ENCODE results near the gene PRR3.

Gene PRR3

GRCh38 chr6:30599625-30600324 lies 42.7 kb downstream of the PRR3 start:
- Histone ChIP-seq H3K36me3 (ENCODE audit: control insufficient read depth, insufficient read depth, low read length) (peaks cover 56% of the 10 kb centered on the region), H3K4me1 (ENCODE audit: control insufficient read depth, insufficient read depth, low read length) (no peaks in the 10 kb centered on the region), H3K9me3 (ENCODE audit: control insufficient read depth, insufficient read depth, low read depth, low read length) (no peaks in the 10 kb centered on the region), H3K27ac (ENCODE audit: low read depth, low read length) (no peak overlapping the region), H3K9ac (ENCODE audit: low read length) (no peak overlapping the region), H3K27me3 (ENCODE audit: control insufficient read depth, insufficient read depth, low read length) (no peaks in the 10 kb centered on the region), H3K4me3 (ENCODE audit: low read depth, low read length) (no peak overlapping the region)

GRCh38 chr6:30600451-30600961 lies 43.4 kb downstream of the PRR3 start:
- no peak overlapping the region for H3K27ac ChIP-seq (ENCODE audit: low read depth, low read length)
- peaks cover 61% of the 10 kb centered on the region for H3K36me3 ChIP-seq (ENCODE audit: control insufficient read depth, insufficient read depth, low read length)
- no peaks in the 10 kb centered on the region for H3K9me3 ChIP-seq (ENCODE audit: control insufficient read depth, insufficient read depth, low read depth, low read length)
- H3K4me3 ChIP-seq (ENCODE audit: low read depth, low read length), result no peak overlapping the region
- no peaks in the 10 kb centered on the region for H3K27me3 ChIP-seq (ENCODE audit: control insufficient read depth, insufficient read depth, low read length)
- H3K9ac ChIP-seq (ENCODE audit: low read length), result no peak overlapping the region
- no peaks in the 10 kb centered on the region for H3K4me1 ChIP-seq (ENCODE audit: control insufficient read depth, insufficient read depth, low read length)

GRCh38 chr6:30601436-30601814 lies 44.3 kb downstream of the PRR3 start:
- no peaks in the 10 kb centered on the region for H3K9me3 ChIP-seq (ENCODE audit: control insufficient read depth, insufficient read depth, low read depth, low read length)
- H3K4me1 ChIP-seq (ENCODE audit: control insufficient read depth, insufficient read depth, low read length), result no peaks in the 10 kb centered on the region
- peaks cover 69% of the 10 kb centered on the region for H3K36me3 ChIP-seq (ENCODE audit: control insufficient read depth, insufficient read depth, low read length)
- H3K27ac ChIP-seq (ENCODE audit: low read depth, low read length), result no peak overlapping the region
- H3K27me3 ChIP-seq (ENCODE audit: control insufficient read depth, insufficient read depth, low read length), result no peaks in the 10 kb centered on the region
- no peak overlapping the region for H3K9ac ChIP-seq (ENCODE audit: low read length)
- no peak overlapping the region for H3K4me3 ChIP-seq (ENCODE audit: low read depth, low read length)

GRCh38 chr6:30601815-30602641 lies 44.9 kb downstream of the PRR3 start:
- no peaks in the 10 kb centered on the region for H3K4me1 ChIP-seq (ENCODE audit: control insufficient read depth, insufficient read depth, low read length)
- no peak overlapping the region for H3K9ac ChIP-seq (ENCODE audit: low read length)

GRCh38 chr6:30603961-30604360 lies 46.9 kb downstream of the PRR3 start:
- Histone ChIP-seq H3K27me3 (ENCODE audit: control insufficient read depth, insufficient read depth, low read length) (no peaks in the 10 kb centered on the region), H3K9me3 (ENCODE audit: control insufficient read depth, insufficient read depth, low read depth, low read length) (no peaks in the 10 kb centered on the region), H3K36me3 (ENCODE audit: control insufficient read depth, insufficient read depth, low read length) (peaks cover 94% of the 10 kb centered on the region), H3K27ac (ENCODE audit: low read depth, low read length) (no peak overlapping the region), H3K9ac (ENCODE audit: low read length) (no peak overlapping the region), H3K4me3 (ENCODE audit: low read depth, low read length) (no peak overlapping the region), H3K4me1 (ENCODE audit: control insufficient read depth, insufficient read depth, low read length) (no peaks in the 10 kb centered on the region)

More at GRCh38 chr6:30601815-30602641, 44.9 kb downstream of the PRR3 start:
- Histone ChIP-seq H3K36me3 (ENCODE audit: control insufficient read depth, insufficient read depth, low read length) (peaks cover 75% of the 10 kb centered on the region), H3K27me3 (ENCODE audit: control insufficient read depth, insufficient read depth, low read length) (no peaks in the 10 kb centered on the region), H3K4me3 (ENCODE audit: low read depth, low read length) (no peak overlapping the region), H3K9me3 (ENCODE audit: control insufficient read depth, insufficient read depth, low read depth, low read length) (no peaks in the 10 kb centered on the region), H3K27ac (ENCODE audit: low read depth, low read length) (no peak overlapping the region)

GRCh38 chr6:30610065-30610464 lies 53.0 kb downstream of the PRR3 start:
- Histone ChIP-seq H3K9ac (ENCODE audit: low read length) (no peak overlapping the region), H3K27me3 (ENCODE audit: control insufficient read depth, insufficient read depth, low read length) (no peaks in the 10 kb centered on the region), H3K4me3 (ENCODE audit: low read depth, low read length) (no peak overlapping the region), H3K9me3 (ENCODE audit: control insufficient read depth, insufficient read depth, low read depth, low read length) (no peaks in the 10 kb centered on the region), H3K27ac (ENCODE audit: low read depth, low read length) (no peak overlapping the region), H3K4me1 (ENCODE audit: control insufficient read depth, insufficient read depth, low read length) (peaks cover 19% of the 10 kb centered on the region), H3K36me3 (ENCODE audit: control insufficient read depth, insufficient read depth, low read length) (peaks cover 79% of the 10 kb centered on the region)

- H3K27ac ChIP-seq (ENCODE audit: low read depth, low read length), result no peak overlapping the region
- no peak overlapping the region for H3K9ac ChIP-seq (ENCODE audit: low read length)
- H3K9me3 ChIP-seq (ENCODE audit: control insufficient read depth, insufficient read depth, low read depth, low read length), result no peaks in the 10 kb centered on the region
- H3K4me3 ChIP-seq (ENCODE audit: low read depth, low read length), result no peak overlapping the region
- peaks cover 73% of the 10 kb centered on the region for H3K36me3 ChIP-seq (ENCODE audit: control insufficient read depth, insufficient read depth, low read length)
- H3K27me3 ChIP-seq (ENCODE audit: control insufficient read depth, insufficient read depth, low read length), result no peaks in the 10 kb centered on the region
- peaks cover 19% of the 10 kb centered on the region for H3K4me1 ChIP-seq (ENCODE audit: control insufficient read depth, insufficient read depth, low read length)
These were observed 54.2 kb downstream of the PRR3 start for GRCh38 chr6:30611150-30611855.

GRCh38 chr6:30611856-30612194 lies 54.7 kb downstream of the PRR3 start:
- H3K9me3 ChIP-seq (ENCODE audit: control insufficient read depth, insufficient read depth, low read depth, low read length), result no peaks in the 10 kb centered on the region
- no peak overlapping the region for H3K9ac ChIP-seq (ENCODE audit: low read length)
- H3K27me3 ChIP-seq (ENCODE audit: control insufficient read depth, insufficient read depth, low read length), result no peaks in the 10 kb centered on the region
- peaks cover 73% of the 10 kb centered on the region for H3K36me3 ChIP-seq (ENCODE audit: control insufficient read depth, insufficient read depth, low read length)
- H3K4me1 ChIP-seq (ENCODE audit: control insufficient read depth, insufficient read depth, low read length), result peaks cover 19% of the 10 kb centered on the region
- no peak overlapping the region for H3K27ac ChIP-seq (ENCODE audit: low read depth, low read length)
- H3K4me3 ChIP-seq (ENCODE audit: low read depth, low read length), result no peak overlapping the region

GRCh38 chr6:30612213-30612612 lies 55.1 kb downstream of the PRR3 start:
- Histone ChIP-seq H3K27me3 (ENCODE audit: control insufficient read depth, insufficient read depth, low read length) (no peaks in the 10 kb centered on the region), H3K4me1 (ENCODE audit: control insufficient read depth, insufficient read depth, low read length) (peaks cover 19% of the 10 kb centered on the region), H3K9ac (ENCODE audit: low read length) (no peak overlapping the region), H3K27ac (ENCODE audit: low read depth, low read length) (no peak overlapping the region), H3K4me3 (ENCODE audit: low read depth, low read length) (no peak overlapping the region), H3K36me3 (ENCODE audit: control insufficient read depth, insufficient read depth, low read length) (peaks cover 71% of the 10 kb centered on the region), H3K9me3 (ENCODE audit: control insufficient read depth, insufficient read depth, low read depth, low read length) (no peaks in the 10 kb centered on the region)

GRCh38 chr6:30612687-30613248 lies 55.7 kb downstream of the PRR3 start:
- H3K27ac ChIP-seq (ENCODE audit: low read depth, low read length), result no peak overlapping the region
- H3K9me3 ChIP-seq (ENCODE audit: control insufficient read depth, insufficient read depth, low read depth, low read length), result no peaks in the 10 kb centered on the region
- no peaks in the 10 kb centered on the region for H3K27me3 ChIP-seq (ENCODE audit: control insufficient read depth, insufficient read depth, low read length)
- no peak overlapping the region for H3K4me3 ChIP-seq (ENCODE audit: low read depth, low read length)
- H3K9ac ChIP-seq (ENCODE audit: low read length), result no peak overlapping the region
- H3K4me1 ChIP-seq (ENCODE audit: control insufficient read depth, insufficient read depth, low read length), result peaks cover 19% of the 10 kb centered on the region
- H3K36me3 ChIP-seq (ENCODE audit: control insufficient read depth, insufficient read depth, low read length), result peaks cover 65% of the 10 kb centered on the region

Data from HUES6 (cell line).